Measurements from ENCODE around the gene CALHM6. TPM values are rescaled to one million over a fixed set of nuclear protein-coding genes. Genes with fewer than 3 reads are reported as not detected.

The CALHM6 gene
- 0.43 and 0.48 TPM in 2 replicates for polyA plus RNA-seq (2014; cell fraction: cytosol; rRNA removed)
- polyA plus RNA-seq (2014; cell fraction: nucleus; rRNA removed): 0.72 and 2.9 TPM in 2 replicates

DNA sequence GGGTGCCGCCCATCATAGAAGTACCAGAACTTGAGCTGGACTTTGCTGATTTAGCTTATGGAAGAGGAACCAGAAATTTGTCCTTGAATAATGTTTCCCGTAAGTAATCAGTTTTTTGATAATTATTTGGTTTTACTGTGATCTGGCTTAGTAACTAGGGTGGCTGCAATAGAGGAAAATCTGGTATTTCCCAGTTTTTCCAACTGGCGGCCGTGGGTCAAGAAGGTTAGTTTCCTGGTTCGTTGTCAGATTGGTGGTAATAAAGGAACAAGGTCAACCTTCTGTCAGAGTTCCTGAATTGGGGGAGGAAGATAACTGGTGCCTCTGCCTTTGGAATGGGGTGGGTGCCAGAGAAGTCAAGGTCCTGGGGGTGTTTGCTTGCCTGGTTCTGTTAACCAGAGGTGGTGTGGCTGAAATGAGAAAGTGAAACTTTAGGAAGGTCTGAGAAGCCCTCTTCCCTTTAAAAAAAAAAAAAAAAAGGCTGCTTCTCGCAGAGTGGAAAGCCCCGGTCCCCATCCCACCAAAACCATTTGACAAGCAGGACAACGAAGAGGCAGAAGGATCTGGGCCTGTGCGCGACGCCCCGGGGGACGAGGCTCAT lies at the start of gene CALHM6:
Gene CALHM6 (plus strand): TSS at position 45 of the 601 bp plus-strand sequence. CDS start 555 bp downstream, at position 600.
- no peak for DNase-seq (ENCODE audit: low spot score)

DNA sequence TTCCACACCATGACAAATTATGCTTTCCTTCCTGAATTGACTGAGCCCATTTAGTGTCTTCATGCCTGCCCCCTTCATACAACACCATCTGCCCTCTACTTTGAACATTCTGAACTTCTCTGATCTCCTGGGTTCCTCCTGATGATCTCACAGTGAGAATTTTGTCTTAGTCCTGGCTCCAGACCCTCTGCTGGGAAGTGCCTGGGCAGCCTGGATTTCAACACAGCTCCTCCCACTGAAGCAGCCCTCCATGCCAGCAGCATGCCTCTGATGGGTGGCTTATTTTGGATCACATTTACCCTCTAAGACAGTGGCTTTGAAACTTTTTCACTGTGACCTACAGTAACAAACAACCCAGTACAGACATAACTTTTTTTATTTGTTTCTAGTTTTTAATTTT lies 48.9 kb upstream of the CALHM6 start:
- no peak for DNase-seq (ENCODE audit: low spot score)

DNA sequence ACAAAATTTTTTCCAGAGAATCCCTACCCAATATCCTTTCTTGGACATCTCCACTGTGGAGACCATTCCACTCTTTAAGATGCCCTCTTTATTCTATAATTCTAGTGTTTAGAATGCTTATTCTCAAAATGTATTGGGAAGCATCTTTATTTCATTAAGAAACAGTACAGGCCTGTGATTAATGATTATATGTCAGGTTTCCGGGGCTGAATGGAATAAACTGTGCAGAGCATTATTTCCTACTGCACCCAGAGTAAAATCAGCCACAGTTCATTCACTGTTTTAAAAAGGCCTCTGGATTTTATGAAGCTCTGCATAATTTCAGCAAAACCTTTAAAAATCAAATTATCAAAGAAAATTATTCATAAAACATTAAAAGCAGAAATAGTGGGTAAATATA lies 47.8 kb upstream of the CALHM6 start:
- no peak for DNase-seq (ENCODE audit: low spot score)

DNA sequence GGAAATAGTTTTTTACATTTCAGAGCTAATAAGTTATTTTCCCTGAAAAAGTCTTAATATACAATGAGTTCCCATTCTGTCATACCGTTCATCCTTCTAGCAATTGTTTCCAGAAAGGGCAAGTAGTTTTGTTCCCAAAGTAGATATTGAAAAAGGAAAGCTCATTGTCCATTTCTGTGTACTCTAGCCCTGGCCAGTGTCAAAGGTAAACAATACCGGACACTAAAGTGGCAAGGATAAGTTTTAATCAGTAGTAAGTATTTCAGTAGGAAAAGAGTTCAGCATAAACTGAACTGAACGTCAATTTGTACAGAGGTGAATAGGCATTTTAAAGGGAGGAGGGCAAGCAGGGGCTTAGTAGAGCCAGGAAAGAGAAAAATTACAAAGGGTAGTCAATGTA lies 43.5 kb upstream of the CALHM6 start:
- no peak for DNase-seq (ENCODE audit: low spot score)

DNA sequence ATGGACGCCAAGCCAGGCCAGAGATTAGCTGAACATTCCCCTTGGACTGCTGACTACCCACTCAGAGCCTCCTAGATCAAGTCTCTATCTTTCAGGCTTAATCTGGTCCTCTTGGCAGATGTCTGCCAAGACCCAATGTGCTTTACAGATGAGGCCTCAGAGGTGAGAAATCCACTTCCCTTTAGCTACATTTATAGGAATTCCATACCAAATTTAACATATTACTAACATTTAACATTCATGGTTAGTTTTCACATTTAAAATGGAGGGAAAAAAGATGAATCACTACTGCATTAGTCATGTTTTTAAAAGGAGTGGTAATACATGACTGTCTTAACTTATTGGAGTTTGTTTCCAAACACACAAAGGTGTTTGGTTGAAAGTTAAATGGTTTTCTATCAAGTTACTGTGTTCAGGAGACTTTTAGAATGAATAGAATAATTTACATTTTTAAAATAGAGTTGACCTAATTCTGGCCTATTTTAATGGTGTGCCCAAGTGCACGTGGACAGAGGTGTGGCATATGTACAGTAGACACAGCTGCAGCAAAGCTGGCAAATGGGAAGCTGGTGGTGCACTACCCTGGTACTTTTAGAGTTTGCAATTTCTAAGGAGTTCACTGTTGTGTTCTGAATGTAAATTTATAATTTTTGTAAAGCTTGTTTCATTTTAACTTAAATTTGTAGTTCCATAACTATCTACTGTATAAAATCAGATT lies 41.9 kb upstream of the CALHM6 start:
- DNase-seq (ENCODE audit: low spot score): no peak

DNA sequence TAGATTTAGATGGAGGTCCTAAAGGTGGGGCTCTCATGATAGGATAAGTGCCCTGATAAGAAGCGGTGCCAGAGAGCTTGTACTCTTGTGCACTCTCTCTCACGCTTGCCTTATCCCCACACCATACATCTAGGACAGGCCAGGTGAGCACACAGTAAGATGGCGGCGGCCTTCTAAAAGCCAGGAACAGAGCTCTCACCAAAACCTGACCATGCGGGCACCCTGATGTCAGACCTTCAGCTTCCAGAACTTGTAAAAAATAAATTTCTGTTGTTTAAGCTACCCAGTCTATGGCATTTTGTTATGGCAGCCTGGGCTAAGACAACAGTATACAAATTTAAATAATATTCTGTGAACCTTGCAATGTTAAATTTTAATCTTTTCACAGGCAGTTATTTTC lies 40.8 kb upstream of the CALHM6 start:
- DNase-seq (ENCODE audit: low spot score): no peak

DNA sequence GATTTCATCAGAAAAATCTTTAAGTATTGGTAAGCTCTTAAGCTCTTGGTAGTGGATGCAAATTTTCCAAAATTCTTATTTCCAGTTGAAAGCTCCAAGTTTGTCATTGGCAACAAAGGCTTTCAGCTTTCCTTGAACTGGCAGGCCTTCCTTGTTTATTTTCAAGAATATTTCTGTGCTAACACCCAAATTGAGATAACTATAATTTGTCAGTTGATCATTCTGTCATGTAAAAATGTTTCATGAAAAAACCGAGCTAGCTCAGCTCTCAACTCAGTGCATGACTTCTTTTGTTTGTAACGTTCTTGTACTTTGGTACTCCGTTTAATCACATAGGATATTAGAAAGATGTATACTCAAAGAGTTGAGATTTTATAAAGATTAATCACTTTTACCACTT lies 38.9 kb upstream of the CALHM6 start:
- no peak for DNase-seq (ENCODE audit: low spot score)

DNA sequence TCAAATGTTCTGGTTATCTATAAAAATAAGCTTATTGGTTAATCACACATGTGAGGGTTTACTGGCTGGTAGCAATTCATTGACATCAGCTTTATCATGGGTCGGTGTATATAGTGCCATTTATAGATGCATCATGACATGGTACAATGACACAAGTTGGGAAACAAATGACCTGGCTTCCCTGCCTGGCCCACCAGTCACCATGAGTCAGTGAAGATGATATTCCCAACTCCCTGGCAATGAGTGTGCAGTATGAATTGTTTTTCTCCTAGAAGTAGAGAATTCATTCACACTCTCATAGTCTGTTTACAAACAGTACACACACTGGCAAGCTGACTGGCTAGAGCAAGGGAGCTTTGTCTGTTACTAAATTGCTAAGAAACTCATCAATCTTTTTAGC lies 37.2 kb upstream of the CALHM6 start:
- DNase-seq (ENCODE audit: low spot score): no peak

DNA sequence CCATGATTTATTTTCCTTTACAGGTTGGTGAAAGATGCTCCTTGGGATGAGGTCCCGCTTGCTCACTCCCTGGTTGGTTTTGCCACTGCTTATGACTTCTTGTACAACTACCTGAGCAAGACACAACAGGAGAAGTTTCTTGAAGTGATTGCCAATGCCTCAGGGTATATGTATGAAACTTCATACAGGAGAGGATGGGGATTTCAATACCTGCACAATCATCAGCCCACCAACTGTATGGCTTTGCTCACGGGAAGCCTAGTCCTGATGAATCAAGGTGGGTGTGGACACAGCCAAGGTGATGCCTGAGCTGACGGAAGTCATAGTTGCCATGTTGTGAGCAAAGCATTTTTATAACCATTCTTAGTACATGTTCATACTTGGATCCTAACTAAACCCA lies 34.6 kb upstream of the CALHM6 start:
- no peak for DNase-seq (ENCODE audit: low spot score)

DNA sequence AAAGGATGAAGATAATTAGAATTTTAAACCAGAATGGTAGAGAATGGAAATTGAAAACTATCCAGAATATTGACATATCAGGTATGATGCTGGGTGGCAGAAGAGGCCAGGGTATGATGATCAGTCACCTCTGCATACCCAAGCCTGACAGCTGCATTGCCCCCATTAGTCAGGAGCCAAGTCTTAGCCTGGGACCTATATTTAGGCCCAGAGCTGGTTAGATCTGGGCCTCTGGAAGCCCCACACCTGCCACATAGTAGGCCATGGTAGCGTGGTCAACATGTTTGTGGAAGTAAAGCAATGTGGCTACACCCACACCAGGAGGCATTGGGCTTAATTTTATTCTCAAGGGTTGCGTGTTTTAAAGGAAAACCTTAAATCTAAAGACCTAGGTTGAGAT lies 32.1 kb upstream of the CALHM6 start:
- no peak for DNase-seq (ENCODE audit: low spot score)

DNA sequence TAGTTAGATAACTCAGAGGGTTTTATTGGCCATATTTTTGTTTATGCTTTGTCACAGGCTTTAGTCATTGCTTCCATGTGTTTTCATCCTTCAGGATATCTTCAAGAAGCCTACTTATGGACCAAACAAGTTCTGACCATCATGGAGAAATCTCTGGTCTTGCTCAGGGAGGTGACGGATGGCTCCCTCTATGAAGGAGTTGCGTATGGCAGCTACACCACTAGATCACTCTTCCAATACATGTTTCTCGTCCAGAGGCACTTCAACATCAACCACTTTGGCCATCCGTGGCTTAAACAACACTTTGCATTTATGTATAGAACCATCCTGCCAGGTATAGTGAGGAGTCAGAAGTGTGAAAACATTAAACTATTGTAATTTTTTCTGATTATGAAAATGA lies 30.3 kb upstream of the CALHM6 start:
- DNase-seq (ENCODE audit: low spot score): no peak

DNA sequence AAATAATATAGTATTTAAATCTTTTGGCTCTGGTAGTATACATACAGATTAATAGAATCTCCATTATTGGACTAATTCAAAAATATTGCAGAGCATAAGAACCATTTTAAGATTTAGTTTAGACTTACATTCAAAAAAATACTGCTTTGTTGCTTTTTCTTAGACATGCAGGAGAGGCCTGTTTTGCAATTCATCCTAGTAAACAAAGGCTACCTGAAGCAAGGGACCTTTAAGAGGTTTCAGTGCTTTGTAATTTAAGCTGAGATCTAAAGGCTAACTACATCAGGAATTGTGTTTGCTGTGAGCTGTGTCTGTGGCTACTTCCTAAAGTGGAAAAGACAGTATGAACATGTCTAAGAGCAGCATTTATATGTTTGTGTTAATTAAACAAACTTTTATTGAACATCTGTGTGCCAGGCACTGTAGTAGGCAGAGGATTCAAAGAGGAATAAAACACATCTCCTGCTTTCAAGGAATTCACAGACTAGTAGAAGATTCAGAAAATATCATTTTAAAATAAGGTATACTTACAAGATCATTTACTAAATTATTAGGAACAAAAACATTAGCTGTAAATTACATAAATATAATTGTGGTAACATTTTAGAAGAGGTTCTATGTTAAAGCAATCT lies 29.1 kb upstream of the CALHM6 start:
- no peak for DNase-seq (ENCODE audit: low spot score)

DNA sequence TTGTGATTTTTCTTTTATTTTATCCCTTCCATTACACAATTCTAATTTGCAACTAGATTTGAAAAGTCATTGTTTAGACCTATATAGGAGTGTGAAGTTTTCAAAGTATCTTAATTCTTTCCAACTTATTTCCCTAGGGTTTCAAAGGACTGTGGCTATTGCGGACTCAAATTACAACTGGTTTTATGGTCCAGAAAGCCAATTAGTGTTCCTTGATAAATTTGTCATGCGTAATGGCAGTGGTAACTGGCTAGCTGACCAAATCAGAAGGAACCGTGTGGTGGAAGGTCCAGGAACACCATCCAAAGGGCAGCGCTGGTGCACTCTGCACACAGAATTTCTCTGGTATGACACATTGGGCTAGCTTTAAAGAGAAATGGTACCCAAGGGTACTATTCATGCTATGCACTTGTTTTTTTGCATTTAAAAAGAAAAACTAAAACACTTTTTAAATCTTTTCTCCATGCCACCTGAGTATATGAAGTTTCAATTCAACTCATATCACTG lies 27.9 kb upstream of the CALHM6 start:
- DNase-seq (ENCODE audit: low spot score): no peak

DNA sequence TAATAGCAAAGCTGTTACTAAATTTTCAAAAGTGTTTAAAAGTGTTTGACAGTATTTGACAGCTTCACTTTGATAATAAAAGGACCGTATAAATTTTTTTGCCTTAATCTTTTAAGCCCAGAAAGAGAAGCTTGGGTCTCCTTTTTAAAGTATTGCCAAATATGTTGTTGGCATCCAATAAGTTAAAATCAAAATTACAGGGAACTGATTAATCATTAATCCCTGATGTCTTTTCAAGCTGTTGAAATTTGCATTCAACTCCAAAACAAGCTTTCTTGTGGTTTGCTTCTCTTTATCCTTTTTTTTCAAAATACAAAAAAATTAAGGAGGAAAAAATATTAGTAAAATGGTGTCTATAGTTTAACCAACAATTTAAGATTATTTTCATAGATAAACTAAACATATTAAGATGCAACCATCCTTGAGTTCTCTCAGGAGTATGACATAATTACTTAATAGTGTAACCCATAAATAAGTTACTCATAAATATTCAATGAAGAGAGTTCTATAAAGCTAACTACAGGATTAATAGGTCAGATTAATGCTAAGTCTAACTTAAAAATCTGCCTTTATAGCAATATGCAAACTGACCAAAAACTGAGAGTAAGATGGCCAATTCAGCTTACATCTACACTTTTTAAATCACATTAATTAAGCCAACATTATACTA lies 27.0 kb upstream of the CALHM6 start:
- no peak for DNase-seq (ENCODE audit: low spot score)

DNA sequence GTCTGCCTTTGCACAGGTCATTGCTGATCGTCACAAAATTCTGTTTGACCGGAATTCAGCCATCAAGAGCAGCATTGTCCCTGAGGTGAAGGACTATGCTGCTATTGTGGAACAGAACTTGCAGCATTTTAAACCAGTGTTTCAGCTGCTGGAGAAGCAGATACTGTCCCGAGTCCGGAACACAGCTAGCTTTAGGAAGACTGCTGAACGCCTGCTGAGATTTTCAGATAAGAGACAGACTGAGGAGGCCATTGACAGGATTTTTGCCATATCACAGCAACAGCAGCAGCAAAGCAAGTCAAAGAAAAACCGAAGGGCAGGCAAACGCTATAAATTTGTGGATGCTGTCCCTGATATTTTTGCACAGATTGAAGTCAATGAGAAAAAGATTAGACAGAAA lies 24.6 kb upstream of the CALHM6 start:
- DNase-seq (ENCODE audit: low spot score): peak; percentile 17

DNA sequence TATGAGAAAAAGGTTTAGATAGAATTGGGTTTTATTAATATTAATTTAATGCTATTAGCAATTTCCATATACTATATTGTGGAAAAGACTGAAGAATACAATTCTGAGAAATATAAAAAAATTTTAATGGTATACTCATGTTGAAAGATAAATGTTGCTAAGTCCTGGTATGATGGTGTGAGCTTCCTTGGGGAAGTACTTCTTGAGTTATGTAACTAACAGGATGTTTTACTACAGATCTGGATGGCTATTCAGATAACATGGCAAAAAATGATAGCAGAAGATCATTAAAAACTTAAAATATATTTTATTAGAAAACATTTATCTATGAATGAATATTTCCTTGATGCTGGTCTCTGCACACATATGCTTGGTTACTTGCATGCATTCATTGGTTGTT lies 23.5 kb upstream of the CALHM6 start:
- no peak for DNase-seq (ENCODE audit: low spot score)

DNA sequence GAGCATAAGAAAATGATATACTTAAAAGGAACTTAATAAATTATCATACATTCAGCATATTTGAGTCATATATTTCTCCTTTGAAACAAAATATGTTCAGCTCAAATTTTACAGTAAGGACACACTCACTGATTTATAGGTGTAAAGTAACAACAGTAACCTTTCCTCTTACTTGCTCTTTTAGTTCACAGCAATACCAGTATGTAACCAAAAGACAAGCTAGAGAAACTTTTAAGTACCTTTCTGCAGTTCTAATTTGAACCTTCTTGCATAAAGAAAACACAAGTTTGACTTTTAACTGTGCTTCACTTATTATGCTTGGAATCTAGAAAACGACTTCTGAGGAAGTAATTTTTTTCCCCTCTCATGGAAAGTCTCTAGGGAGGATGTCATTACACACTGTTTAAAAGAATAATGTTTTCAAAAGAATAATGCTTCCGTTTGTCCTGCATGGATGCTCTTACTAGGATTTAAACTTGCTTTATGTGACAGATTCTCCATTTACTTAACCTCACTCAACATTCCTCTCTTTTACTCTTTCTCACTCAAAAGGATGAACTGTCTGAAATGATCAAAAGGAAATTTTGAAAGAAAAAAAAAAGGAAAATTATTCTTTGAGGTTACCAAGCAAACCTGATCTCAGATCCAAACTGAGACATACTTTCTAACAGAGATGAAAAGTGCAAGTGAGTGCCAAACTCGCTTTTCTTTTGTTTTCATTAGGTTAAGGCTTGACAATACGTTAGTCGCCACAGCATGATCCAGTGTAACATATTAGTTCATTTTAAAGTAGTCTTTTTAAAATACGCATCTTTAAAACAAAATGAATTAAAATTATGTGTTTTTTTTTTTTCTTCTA lies 22.4 kb upstream of the CALHM6 start:
- DNase-seq (ENCODE audit: low spot score): no peak

DNA sequence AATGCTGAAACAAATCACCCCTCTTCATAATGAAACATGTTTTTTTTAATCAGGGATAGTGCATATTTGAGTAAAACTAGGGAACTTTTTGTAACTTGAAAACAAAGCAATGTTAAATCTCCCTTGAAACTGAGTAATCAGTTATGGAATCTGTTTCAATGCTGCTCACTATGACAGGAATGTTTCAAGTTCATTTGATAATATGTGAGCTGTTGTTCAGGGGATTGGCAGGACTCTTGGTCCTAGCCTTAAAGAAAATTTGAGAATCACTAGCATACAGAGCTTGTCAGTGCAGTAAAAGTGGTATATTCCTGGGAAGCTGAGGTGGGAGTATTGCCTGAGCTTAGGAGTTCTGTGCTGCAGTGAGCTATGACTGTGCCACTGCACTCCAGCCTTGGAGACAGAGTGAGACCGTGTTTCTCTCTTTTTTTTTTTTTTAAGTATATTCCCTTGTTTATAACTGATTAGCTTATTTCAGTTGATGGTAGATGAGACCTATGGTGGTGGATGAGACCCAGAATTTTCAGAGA lies 21.6 kb upstream of the CALHM6 start:
- DNase-seq (ENCODE audit: low spot score): no peak

DNA sequence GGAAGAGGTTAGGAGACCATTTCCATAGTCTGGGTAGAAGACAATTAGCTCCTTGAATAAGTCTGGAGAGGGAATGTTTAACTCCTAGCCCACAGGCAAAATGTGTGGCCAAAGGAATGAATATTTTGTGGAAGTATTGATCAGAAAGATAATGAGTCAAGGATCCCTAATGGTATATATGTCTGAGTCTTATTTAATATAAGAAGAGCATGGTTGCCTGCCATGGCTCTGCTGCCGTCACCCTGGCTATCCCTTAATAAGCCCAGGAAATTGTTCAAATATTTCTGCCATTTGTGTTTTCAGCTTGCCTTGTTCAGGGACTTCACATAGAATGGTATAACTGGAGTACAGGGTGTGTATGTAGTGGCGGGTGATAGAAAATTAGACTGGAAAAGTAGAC lies 18.1 kb upstream of the CALHM6 start:
- no peak for DNase-seq (ENCODE audit: low spot score)

DNA sequence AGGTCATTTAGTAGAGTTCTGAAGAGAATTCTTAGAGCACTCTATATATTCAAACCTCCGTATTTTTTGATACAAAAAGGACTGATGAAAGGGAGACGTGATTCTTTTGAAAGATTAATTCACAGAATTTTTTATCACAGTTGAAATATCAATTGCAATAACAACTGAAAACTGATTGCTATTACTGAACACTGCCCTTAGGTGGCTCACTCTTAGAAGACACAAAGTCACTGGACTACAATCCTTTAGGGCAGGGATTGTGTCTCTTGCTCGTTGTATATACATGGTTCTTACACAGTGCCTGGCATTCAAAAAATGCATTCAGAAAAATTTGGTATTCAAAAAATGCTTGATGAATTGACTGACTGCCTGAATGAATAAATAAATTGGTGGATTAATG lies 17.1 kb upstream of the CALHM6 start:
- DNase-seq (ENCODE audit: low spot score): peak; percentile 32

DNA sequence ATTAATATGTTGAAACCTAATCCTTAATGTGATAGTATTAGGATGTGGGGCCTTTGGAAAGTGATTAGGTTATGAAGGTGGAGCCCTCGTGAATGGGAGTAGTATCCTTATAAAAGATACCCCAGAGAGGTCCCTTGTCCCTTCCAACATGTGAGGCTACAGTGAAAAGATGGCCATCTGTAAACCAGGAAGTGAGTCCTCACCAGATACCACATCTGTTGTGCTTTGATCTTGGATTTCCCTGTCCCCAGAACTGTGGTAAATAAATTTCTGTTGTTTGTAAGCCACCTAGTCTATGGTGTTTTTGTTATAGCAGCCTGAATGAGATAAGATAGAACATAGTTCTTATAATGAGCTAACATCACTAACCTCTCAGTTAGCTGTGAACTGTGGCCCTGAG lies 16.6 kb upstream of the CALHM6 start:
- no peak for DNase-seq (ENCODE audit: low spot score)
